ENCODE measurements around the gene PTTG1IP2. TPM values are rescaled to one million over a fixed set of nuclear protein-coding genes. Genes with fewer than 3 reads are reported as not detected.

The PTTG1IP2 gene
- total RNA-seq, 1 experiment from 2014 or later, result not detected

- no peak for DNase-seq (ENCODE audit: low read depth, low spot score)
- H3K36me3 ChIP-seq (ENCODE audit: control insufficient read depth in 1 of 2, insufficient read depth in 2 of 2, low read length in 2 of 2), result no peaks in the 10 kb centered on the region
- CTCF ChIA-PET, result interaction anchor here (0.8 kb wide), 1 partner anchor 11 kb away, joined by 5 read pairs; no protein-coding TSS in a partner anchor
Measured at GRCh38 chr7:90530263-90530662, 60.8 kb downstream of the PTTG1IP2 start.

More at GRCh38 chr7:90530263-90530662, 60.8 kb downstream of the PTTG1IP2 start:
- Histone ChIP-seq H3K9me2 (ENCODE audit: insufficient read depth) (no peaks in the 10 kb centered on the region), H3K4me2 (ENCODE audit: low read length) (no peak overlapping the region), H3K9ac (ENCODE audit: low read length) (no peak overlapping the region), H3K9me3 (ENCODE audit: control insufficient read depth in 1 of 2, insufficient read depth in 1 of 2, low read depth in 1 of 2, low read length in 2 of 2) (no peaks in the 10 kb centered on the region), H2AFZ (ENCODE audit: low read depth, low read length, poor library complexity, severe bottlenecking) (no peak overlapping the region), H3K27ac (ENCODE audit: low read depth, low read length) (no peak overlapping the region), H3K79me2 (ENCODE audit: insufficient read depth, low read length) (no peaks in the 10 kb centered on the region), H3K4me3 (replicated peaks in 1 of 2; ENCODE audit: low read depth in 1 of 2, low read length in 2 of 2) (no peak overlapping the region), H3K27me3 (ENCODE audit: insufficient read depth, low read length) (no peaks in the 10 kb centered on the region), H4K20me1 (ENCODE audit: insufficient read depth) (no peaks in the 10 kb centered on the region), H3K4me1 (ENCODE audit: control insufficient read depth in 1 of 2, insufficient read depth in 2 of 2, low read length in 2 of 2) (no peaks in the 10 kb centered on the region)
- TF ChIP-seq EGR1 (IDR thresholded peaks at IDR 0.05; ENCODE audit: low read depth) (no peak), CBX3 (IDR thresholded peaks at IDR 0.05; ENCODE audit: low read depth) (no peak), EZH2 (IDR thresholded peaks at IDR 0.05) (no peak), SRF (IDR thresholded peaks at IDR 0.05; ENCODE audit: low read depth) (no peak), ZFX (IDR thresholded peaks at IDR 0.05) (no peak), POLR2AphosphoS5 (IDR thresholded peaks at IDR 0.05; ENCODE audit: low read depth, low read length) (no peak), ZNF274 (IDR thresholded peaks at IDR 0.05; ENCODE audit: low read depth, low read length) (no peak), MAX (IDR thresholded peaks at IDR 0.05) (no peak), EZH2phosphoT487 (IDR thresholded peaks at IDR 0.05; ENCODE audit: borderline replicate concordance) (no peak), ELF1 (IDR thresholded peaks at IDR 0.05; ENCODE audit: borderline replicate concordance, low read depth) (no peak), JUND (IDR thresholded peaks at IDR 0.05) (no peak), ATF3 (IDR thresholded peaks at IDR 0.05) (no peak), SP1 (IDR thresholded peaks at IDR 0.05; ENCODE audit: low read depth) (no peak), YY1 (IDR thresholded peaks at IDR 0.05; ENCODE audit: extremely low read depth, insufficient replicate concordance, low read depth, low read length) (no peak), RAD21 (IDR thresholded peaks at IDR 0.05; ENCODE audit: low read depth) (no peak), CTCF (IDR thresholded peaks at IDR 0.05 in 2 of 3, conservative IDR thresholded peaks at IDR 0.05 in 1 of 3; ENCODE audit: borderline replicate concordance in 1 of 3, insufficient read depth in 1 of 3, low read depth in 2 of 3, low read length in 2 of 3) (no peak)
- intact Hi-C loops (cut with micrococcal nuclease), result no loop called here
- ChIA-PET POLR2A (no interaction called here), RAD21 (ENCODE audit: low non-redundant PET in 1 of 2, low total read pairs in 2 of 2, uncharacterized antibody in 2 of 2, unreplicated experiment in 2 of 2) (no interaction called here)
- BruUV-seq (replicated peaks), result no TSS peak
- ATAC-seq, result no peak

Measured in HCT116 (cell line).